HCT116 (cell line): Measurements from ENCODE around the gene SEC31A. TPM values are rescaled to one million over a fixed set of nuclear protein-coding genes. Genes with fewer than 3 reads are reported as not detected.

Experiments used
- ATAC-seq: fragments of 200-7000 bp; cut with Tn5 transposase; 2 replicates; pipeline ENCODE4 v1.9.1; 2020; ENCODE audit warnings: mild to moderate bottlenecking, moderate library complexity
- BruUV-seq: library from RNA; stranded (reverse); fragments of 400-500 nt; replicated peaks from 2 replicates; lab custom pipeline; 2021; lab: Mats Ljungman, UMichigan
- CTCF ChIA-PET: fragments of 300-600 bp; sonication (Branson Sonifier 250); formaldehyde crosslinking; loops from one replicate; lab custom pipeline; 2021; ENCODE audit warnings: antibody characterized with exemption; lab: Charles Lee
- POLR2A ChIA-PET: fragments of 300-600, 350-600 bp; sonication (Branson Sonifier 250); formaldehyde crosslinking; loops from one replicate; lab custom pipeline; 2021; ENCODE audit warnings: antibody characterized with exemption; lab: Charles Lee
- RAD21 ChIA-PET, 2 experiments: fragments of 300-600 bp; sonication (Branson Sonifier 250); formaldehyde crosslinking; loops; one replicate each; lab custom pipeline; 2023; ENCODE audit warnings: low total read pairs in 2 of 2; ENCODE audit not compliant: uncharacterized antibody in 2 of 2, unreplicated experiment in 2 of 2, low non-redundant PET in 1 of 2; lab: Charles Lee
- DNase-seq: peaks from one replicate; pipeline ENCODE4 v3.0.0-alpha.2; 2010; ENCODE audit warnings: low read depth, low spot score
- H2AFZ ChIP-seq: fragments of 200-600 bp; shearing (Covaris generic), sonication (generic); 2 replicates; pipeline ENCODE4 v1.6.1; 2017; ENCODE audit warnings: low read depth, mixed run types, mixed read lengths, antibody characterized with exemption, low read length; ENCODE audit not compliant: poor library complexity, severe bottlenecking
- H3K27ac ChIP-seq: 2 replicates; pipeline ENCODE4 v1.5.1; 2012; ENCODE audit warnings: low read depth, low read length
- H3K27me3 ChIP-seq: fragments of 200-600 bp; sonication (generic); 2 replicates; pipeline ENCODE4 v1.6.1; 2016; ENCODE audit warnings: mixed run types, low read length, mixed read lengths; ENCODE audit not compliant: insufficient read depth
- H3K36me3 ChIP-seq, 2 experiments: fragments of 200-500 bp in 1 of 2; fragments of 200-600 bp in 1 of 2; sonication (Bioruptor generic) in 1 of 2; sonication (generic) in 1 of 2; 2 replicates each; pipeline versions ENCODE4 v1.5.1 to v1.6.1; 2014 to 2016; ENCODE audit warnings: low read length in 2 of 2, inconsistent platforms in 1 of 2, mixed read lengths in 1 of 2, mixed run types in 1 of 2; ENCODE audit not compliant: insufficient read depth in 2 of 2, control insufficient read depth in 1 of 2
- H3K4me1 ChIP-seq, 2 experiments: fragments of 200-600 bp in 1 of 2; sonication (generic) in 1 of 2; 2 replicates each; pipeline versions ENCODE4 v1.5.1 to v1.6.1; 2012 to 2017; ENCODE audit warnings: low read length in 2 of 2, inconsistent platforms in 1 of 2, mild to moderate bottlenecking in 1 of 2, mixed read lengths in 1 of 2, mixed run types in 1 of 2, moderate library complexity in 1 of 2; ENCODE audit not compliant: insufficient read depth in 2 of 2, control insufficient read depth in 1 of 2
- H3K4me2 ChIP-seq: fragments of 200-600 bp; sonication (generic); 2 replicates; pipeline ENCODE4 v1.6.1; 2017; ENCODE audit warnings: mixed run types, low read length, mixed read lengths
- H3K4me3 ChIP-seq, 2 experiments: fragments of 200-600 bp in 1 of 2; sonication (generic) in 1 of 2; replicated peaks in 1 of 2; 2 replicates each; pipeline ENCODE4 v1.5.1; 2011 to 2016; ENCODE audit warnings: low read length in 2 of 2, control low read depth in 1 of 2, low read depth in 1 of 2, mild to moderate bottlenecking in 1 of 2, mixed read lengths in 1 of 2, mixed run types in 1 of 2
- H3K79me2 ChIP-seq: fragments of 200-600 bp; sonication (generic); 2 replicates; pipeline ENCODE4 v1.6.1; 2017; ENCODE audit warnings: mild to moderate bottlenecking, mixed run types, low read length, moderate library complexity, mixed read lengths; ENCODE audit not compliant: insufficient read depth
- H3K9ac ChIP-seq: fragments of 200-600 bp; sonication (generic); 2 replicates; pipeline ENCODE4 v1.6.1; 2016; ENCODE audit warnings: low read length, mixed read lengths
- H3K9me2 ChIP-seq: fragments of 200-600 bp; sonication (generic), shearing (Covaris generic); 2 replicates; pipeline ENCODE4 v1.6.1; 2017; ENCODE audit warnings: mixed run types, mild to moderate bottlenecking, moderate library complexity; ENCODE audit not compliant: insufficient read depth
- H3K9me3 ChIP-seq, 2 experiments: fragments of 200-500 bp in 1 of 2; fragments of 200-600 bp in 1 of 2; sonication (Bioruptor generic) in 1 of 2; sonication (generic) in 1 of 2; 2 replicates each; pipeline ENCODE4 v1.6.1; 2014 to 2017; ENCODE audit warnings: low read length in 2 of 2, mixed read lengths in 2 of 2, inconsistent platforms in 1 of 2, low read depth in 1 of 2, mild to moderate bottlenecking in 1 of 2, mixed run types in 1 of 2, moderate library complexity in 1 of 2; ENCODE audit not compliant: control insufficient read depth in 1 of 2, insufficient read depth in 1 of 2
- H4K20me1 ChIP-seq: fragments of 200-600 bp; sonication (generic), shearing (Covaris generic); 2 replicates; pipeline ENCODE4 v1.6.1; 2017; ENCODE audit warnings: mixed run types, mild to moderate bottlenecking, moderate library complexity; ENCODE audit not compliant: insufficient read depth
- CEBPB ChIP-seq: IDR thresholded peaks from 2 replicates; pipeline ENCODE4 v1.6.1; 2012; ENCODE audit warnings: low read depth
- ELF1 ChIP-seq: IDR thresholded peaks from 2 replicates; pipeline ENCODE4 v1.6.1; 2012; ENCODE audit warnings: low read depth, borderline replicate concordance
- EZH2 ChIP-seq: fragments of 200-600 bp; sonication (generic); IDR thresholded peaks from 2 replicates; pipeline ENCODE4 v1.6.1; 2017; ENCODE audit warnings: antibody characterized with exemption, mixed run types
- FOSL1 ChIP-seq: IDR thresholded peaks from 2 replicates; pipeline ENCODE4 v1.6.1; 2012; ENCODE audit warnings: low read depth
- JUND ChIP-seq: IDR thresholded peaks from 2 replicates; pipeline ENCODE4 v1.6.1; 2012
- POLR2A ChIP-seq: IDR thresholded peaks from 2 replicates; pipeline ENCODE4 v1.7.0; 2011; ENCODE audit warnings: borderline replicate concordance; ENCODE audit not compliant: insufficient read depth, insufficient read length; ENCODE audit errors: extremely low read depth
- POLR2AphosphoS5 ChIP-seq: IDR thresholded peaks from 2 replicates; pipeline ENCODE4 v1.6.1; 2011; ENCODE audit warnings: mild to moderate bottlenecking, low read depth, low read length, moderate library complexity
- RAD21 ChIP-seq: IDR thresholded peaks from 2 replicates; pipeline ENCODE4 v1.6.1; 2012; ENCODE audit warnings: low read depth, mild to moderate bottlenecking
- SRF ChIP-seq: IDR thresholded peaks from 2 replicates; pipeline ENCODE4 v1.6.1; 2012; ENCODE audit warnings: low read depth
- YY1 ChIP-seq: IDR thresholded peaks from 2 replicates; pipeline ENCODE4 v1.6.1; 2011; ENCODE audit warnings: low read length, low read depth, moderate library complexity, mild to moderate bottlenecking; ENCODE audit not compliant: insufficient replicate concordance; ENCODE audit errors: extremely low read depth
- intact Hi-C: fragments of 100-400 bp; cut with micrococcal nuclease; formaldehyde crosslinking; loops from 2 replicates; pipeline ENCODE4 v1.10.0; 2022
- total RNA-seq: library from RNA; stranded (reverse); gene quantifications from one replicate; pipeline ENCODE4 v1.2.1, GENCODE V29; 2021; ENCODE audit not compliant: unreplicated experiment
- TF ChIP-seq, protein P1 (sequence below), 3 experiments: fragments of 200-600 bp in 1 of 3; sonication (generic) in 1 of 3; IDR thresholded peaks in 2 of 3; conservative IDR thresholded peaks in 1 of 3; 2 replicates each; pipeline ENCODE4 v1.5.1; 2012 to 2017; ENCODE audit warnings: low read depth in 2 of 3, low read length in 2 of 3, antibody characterized with exemption in 1 of 3, borderline replicate concordance in 1 of 3, control low read depth in 1 of 3, mild to moderate bottlenecking in 1 of 3, mixed read lengths in 1 of 3, mixed run types in 1 of 3, moderate library complexity in 1 of 3; ENCODE audit not compliant: insufficient read depth in 1 of 3
- TF ChIP-seq, protein P2 (sequence below): IDR thresholded peaks from 2 replicates; pipeline ENCODE4 v1.6.1; 2012

Gene SEC31A
- total RNA-seq, 1 experiment from 2014 or later = 78.5 TPM

DNA sequence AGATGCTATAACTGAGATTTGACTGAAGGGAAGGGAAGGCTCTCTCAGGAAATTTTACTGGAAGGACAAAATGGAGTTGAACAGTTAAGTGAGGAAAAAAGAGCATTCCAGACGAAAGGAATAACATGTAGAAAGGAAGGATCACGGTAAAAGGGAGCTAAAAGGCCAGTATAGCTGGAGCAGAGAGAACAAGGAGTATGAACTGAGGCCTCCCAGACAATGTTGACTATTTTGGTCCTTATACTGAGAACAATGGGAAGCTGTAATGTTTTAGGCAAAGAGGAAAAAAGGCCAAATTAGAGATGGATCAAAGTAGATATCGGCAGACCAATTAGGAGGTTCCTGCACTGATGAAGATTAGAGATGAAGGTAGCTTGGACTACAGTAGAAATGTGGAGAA lies 65.5 kb downstream of the SEC31A start:
- ATAC-seq (no peak), DNase-seq (no peak)
- TF ChIP-seq EZH2 (no peak), POLR2A (no peak), JUND (no peak), SRF (no peak)
- TF ChIP-seq, protein P1, sequence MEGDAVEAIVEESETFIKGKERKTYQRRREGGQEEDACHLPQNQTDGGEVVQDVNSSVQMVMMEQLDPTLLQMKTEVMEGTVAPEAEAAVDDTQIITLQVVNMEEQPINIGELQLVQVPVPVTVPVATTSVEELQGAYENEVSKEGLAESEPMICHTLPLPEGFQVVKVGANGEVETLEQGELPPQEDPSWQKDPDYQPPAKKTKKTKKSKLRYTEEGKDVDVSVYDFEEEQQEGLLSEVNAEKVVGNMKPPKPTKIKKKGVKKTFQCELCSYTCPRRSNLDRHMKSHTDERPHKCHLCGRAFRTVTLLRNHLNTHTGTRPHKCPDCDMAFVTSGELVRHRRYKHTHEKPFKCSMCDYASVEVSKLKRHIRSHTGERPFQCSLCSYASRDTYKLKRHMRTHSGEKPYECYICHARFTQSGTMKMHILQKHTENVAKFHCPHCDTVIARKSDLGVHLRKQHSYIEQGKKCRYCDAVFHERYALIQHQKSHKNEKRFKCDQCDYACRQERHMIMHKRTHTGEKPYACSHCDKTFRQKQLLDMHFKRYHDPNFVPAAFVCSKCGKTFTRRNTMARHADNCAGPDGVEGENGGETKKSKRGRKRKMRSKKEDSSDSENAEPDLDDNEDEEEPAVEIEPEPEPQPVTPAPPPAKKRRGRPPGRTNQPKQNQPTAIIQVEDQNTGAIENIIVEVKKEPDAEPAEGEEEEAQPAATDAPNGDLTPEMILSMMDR (IDR thresholded peaks at IDR 0.05 in 2 of 3, conservative IDR thresholded peaks at IDR 0.05 in 1 of 3; ENCODE audit: borderline replicate concordance in 1 of 3, insufficient read depth in 1 of 3, low read depth in 2 of 3, low read length in 2 of 3) = no peak
- no peak overlapping the region for H3K4me3 ChIP-seq
- H3K27ac ChIP-seq = no peak overlapping the region
- ChIA-PET CTCF (interaction anchor here (1.2 kb wide), 1 partner anchor 16 kb away, joined by 3 read pairs; no protein-coding TSS in a partner anchor), RAD21 (no interaction called here), POLR2A (no interaction called here)
- H3K9me3 ChIP-seq = no peaks in the 10 kb centered on the region
- H4K20me1 ChIP-seq = no peaks in the 10 kb centered on the region
- peaks cover 60 to 61% of the 10 kb centered on the region in 2 experiments for H3K36me3 ChIP-seq
- H3K9ac ChIP-seq = no peak overlapping the region
- no peak overlapping the region for H2AFZ ChIP-seq
- BruUV-seq = no TSS peak
- intact Hi-C loops = no loop called here
- no peaks in the 10 kb centered on the region for H3K27me3 ChIP-seq
- no peaks in the 10 kb centered on the region for H3K4me1 ChIP-seq
- H3K9me2 ChIP-seq = no peaks in the 10 kb centered on the region
- H3K4me2 ChIP-seq = no peak overlapping the region
- H3K79me2 ChIP-seq = 0 out of 2 replicates have a peak, but pooled peaks cover 2% of the 10 kb centered on the region

DNA sequence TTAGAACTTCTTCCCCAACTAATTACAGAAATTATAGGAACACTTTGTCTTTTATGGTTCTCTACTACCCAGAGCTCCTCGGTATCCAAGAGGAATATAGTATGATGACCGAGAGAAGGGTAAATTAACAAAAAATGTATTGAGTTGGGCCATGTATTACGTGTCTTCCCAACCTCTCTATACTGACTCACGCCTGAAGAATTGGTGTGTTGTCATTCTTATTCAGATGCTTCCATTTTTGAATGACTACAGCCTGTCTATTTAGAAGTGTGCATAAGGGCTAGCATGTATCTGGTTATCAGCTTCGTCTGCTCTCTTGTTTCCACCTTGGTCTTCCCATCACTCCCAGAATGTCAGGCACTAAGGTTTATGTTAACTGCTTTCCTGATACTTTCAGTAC lies 67.9 kb downstream of the SEC31A start:
- H3K27ac ChIP-seq = no peak overlapping the region
- H3K9ac ChIP-seq = no peak overlapping the region
- CTCF ChIA-PET = no interaction called here
- H3K4me2 ChIP-seq = no peak overlapping the region
- H3K9me3 ChIP-seq = no peaks in the 10 kb centered on the region
- no peak overlapping the region for H3K4me3 ChIP-seq
- no TSS peak for BruUV-seq
- ATAC-seq (no peak), DNase-seq (no peak)
- peaks cover 63 to 70% of the 10 kb centered on the region in 2 experiments for H3K36me3 ChIP-seq
- RAD21 ChIA-PET = no interaction called here
- no peaks in the 10 kb centered on the region for H3K9me2 ChIP-seq
- H2AFZ ChIP-seq = no peak overlapping the region
- H3K79me2 ChIP-seq = 0 out of 2 replicates have a peak, but pooled peaks cover 2% of the 10 kb centered on the region
- POLR2A ChIA-PET = no interaction called here
- no peaks in the 10 kb centered on the region for H3K4me1 ChIP-seq
- intact Hi-C loops = no loop called here
- no peaks in the 10 kb centered on the region for H4K20me1 ChIP-seq
- no peaks in the 10 kb centered on the region for H3K27me3 ChIP-seq
- TF ChIP-seq, protein P2, sequence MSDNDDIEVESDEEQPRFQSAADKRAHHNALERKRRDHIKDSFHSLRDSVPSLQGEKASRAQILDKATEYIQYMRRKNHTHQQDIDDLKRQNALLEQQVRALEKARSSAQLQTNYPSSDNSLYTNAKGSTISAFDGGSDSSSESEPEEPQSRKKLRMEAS = no peak
- no peak for TF ChIP-seq EZH2
- no peak for TF ChIP-seq ELF1
- no peak for TF ChIP-seq CEBPB
- TF ChIP-seq RAD21 = no peak
- TF ChIP-seq POLR2AphosphoS5 = no peak
- TF ChIP-seq YY1 = no peak
- no peak for TF ChIP-seq FOSL1
- no peak for TF ChIP-seq SRF
- TF ChIP-seq, protein P1 (IDR thresholded peaks at IDR 0.05 in 2 of 3, conservative IDR thresholded peaks at IDR 0.05 in 1 of 3; ENCODE audit: borderline replicate concordance in 1 of 3, insufficient read depth in 1 of 3, low read depth in 2 of 3, low read length in 2 of 3) = no peak
